ENCODE results near the gene MAML3.

DNA sequence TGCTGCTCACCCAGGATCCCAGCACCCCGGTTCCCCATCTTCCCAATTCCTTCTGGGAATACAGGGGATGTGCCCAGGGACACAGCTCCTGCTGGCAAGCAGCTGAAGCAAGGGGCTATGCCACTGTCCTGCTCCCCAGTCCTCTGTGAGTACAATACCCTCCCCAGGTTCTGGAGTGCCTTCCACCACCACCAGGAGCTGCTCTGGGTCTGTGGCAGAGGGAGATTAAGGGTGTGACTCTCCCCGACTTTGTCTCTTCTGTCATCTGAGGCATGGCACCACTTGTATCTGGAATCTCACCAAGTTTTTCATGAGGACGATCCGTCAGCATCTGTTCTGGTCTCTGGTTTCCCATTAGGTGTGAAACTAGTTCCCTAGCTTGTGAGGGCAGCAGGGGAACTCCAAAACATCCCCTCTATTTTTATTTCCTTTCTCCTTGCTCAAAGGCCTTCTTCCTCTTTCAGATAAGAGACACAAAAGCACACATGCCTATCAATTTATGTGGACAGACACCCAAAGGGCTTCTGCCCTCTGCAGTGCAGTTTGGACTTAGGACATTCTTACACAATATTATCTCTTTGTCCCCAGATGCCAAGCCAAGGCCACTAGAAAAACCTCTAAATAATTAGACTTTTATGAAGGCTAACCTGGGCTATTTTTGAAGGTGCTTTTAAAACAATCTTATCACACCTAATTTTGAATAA lies 461.5 kb downstream of the MAML3 start:
- TF ChIP-seq, protein P1, sequence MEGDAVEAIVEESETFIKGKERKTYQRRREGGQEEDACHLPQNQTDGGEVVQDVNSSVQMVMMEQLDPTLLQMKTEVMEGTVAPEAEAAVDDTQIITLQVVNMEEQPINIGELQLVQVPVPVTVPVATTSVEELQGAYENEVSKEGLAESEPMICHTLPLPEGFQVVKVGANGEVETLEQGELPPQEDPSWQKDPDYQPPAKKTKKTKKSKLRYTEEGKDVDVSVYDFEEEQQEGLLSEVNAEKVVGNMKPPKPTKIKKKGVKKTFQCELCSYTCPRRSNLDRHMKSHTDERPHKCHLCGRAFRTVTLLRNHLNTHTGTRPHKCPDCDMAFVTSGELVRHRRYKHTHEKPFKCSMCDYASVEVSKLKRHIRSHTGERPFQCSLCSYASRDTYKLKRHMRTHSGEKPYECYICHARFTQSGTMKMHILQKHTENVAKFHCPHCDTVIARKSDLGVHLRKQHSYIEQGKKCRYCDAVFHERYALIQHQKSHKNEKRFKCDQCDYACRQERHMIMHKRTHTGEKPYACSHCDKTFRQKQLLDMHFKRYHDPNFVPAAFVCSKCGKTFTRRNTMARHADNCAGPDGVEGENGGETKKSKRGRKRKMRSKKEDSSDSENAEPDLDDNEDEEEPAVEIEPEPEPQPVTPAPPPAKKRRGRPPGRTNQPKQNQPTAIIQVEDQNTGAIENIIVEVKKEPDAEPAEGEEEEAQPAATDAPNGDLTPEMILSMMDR (IDR thresholded peaks at IDR 0.05; ENCODE audit: low read depth, low read length, poor library complexity, severe bottlenecking) = no peak
- TF ChIP-seq EZH2phosphoT487 (IDR thresholded peaks at IDR 0.05; ENCODE audit: borderline replicate concordance, low read length) = no peak

All from DOHH2 (cell line).